GM19328 (cell line): ENCODE measurements around the gene FANCD2.
"Not testable (repeated sequence)": the region's sequence is repeated elsewhere in the genome, so short reads cannot be mapped to it uniquely, and the experiment has no call there.

ENCODE experiments used
- ATAC-seq: cut with Tn5 transposase; IDR thresholded peaks from one replicate; pipeline ENCODE4 v1.9.1; 2021; ENCODE audit warnings: mild to moderate bottlenecking, moderate library complexity; ENCODE audit not compliant: unreplicated experiment

FANCD2 gene

GRCh38 chr3:10012106-10012505, 14.1 kb upstream of the FANCD2 start:
- ATAC-seq = no peak

DNA sequence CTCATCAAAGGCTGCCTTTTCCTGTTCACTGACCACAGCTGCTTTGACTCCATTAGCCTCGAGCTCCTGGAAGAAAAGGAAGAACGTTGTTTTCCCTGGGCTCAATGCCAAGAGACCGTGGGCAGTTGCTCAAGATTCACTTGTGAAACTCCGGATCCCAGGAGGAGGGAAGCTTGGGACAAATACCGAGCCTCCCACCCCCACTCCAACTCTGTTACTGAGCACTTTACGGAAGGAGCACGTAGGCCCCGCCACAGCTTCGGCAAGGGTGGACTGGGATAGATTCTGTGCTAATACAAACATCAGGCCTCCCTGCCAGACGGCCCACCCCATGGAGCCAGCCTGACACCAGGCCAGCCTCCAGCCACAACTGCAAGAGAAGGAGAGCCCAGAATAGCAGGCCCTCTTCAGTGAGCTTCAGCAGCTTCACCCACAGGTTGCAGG, 10.8 kb upstream of the FANCD2 start:
- no peak for ATAC-seq

GRCh38 chr3:10017636-10018292, 8.5 kb upstream of the FANCD2 start:
- ATAC-seq = no peak

GRCh38 chr3:10018806-10019205, 7.4 kb upstream of the FANCD2 start:
- ATAC-seq = not testable (repeated sequence)

DNA sequence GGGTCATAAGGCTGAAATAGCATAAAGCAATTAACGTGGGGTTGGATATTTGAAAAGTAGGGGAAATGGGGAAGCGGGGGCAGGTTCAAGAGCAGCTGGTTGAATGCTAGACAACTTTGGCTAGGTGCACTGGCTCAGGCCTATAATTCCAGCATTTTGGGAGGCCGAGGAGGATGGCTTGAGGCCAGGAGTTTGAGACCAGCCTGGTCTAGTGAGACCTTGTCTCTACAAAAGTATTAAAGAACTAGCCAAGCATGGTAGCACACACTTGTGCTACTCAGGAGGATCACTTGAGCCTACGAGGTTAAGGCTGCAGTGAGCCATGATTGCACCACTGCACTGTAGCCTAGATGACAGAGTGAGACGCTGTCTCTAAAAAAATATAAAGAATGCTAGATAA, 6.9 kb upstream of the FANCD2 start:
- no peak for ATAC-seq

DNA sequence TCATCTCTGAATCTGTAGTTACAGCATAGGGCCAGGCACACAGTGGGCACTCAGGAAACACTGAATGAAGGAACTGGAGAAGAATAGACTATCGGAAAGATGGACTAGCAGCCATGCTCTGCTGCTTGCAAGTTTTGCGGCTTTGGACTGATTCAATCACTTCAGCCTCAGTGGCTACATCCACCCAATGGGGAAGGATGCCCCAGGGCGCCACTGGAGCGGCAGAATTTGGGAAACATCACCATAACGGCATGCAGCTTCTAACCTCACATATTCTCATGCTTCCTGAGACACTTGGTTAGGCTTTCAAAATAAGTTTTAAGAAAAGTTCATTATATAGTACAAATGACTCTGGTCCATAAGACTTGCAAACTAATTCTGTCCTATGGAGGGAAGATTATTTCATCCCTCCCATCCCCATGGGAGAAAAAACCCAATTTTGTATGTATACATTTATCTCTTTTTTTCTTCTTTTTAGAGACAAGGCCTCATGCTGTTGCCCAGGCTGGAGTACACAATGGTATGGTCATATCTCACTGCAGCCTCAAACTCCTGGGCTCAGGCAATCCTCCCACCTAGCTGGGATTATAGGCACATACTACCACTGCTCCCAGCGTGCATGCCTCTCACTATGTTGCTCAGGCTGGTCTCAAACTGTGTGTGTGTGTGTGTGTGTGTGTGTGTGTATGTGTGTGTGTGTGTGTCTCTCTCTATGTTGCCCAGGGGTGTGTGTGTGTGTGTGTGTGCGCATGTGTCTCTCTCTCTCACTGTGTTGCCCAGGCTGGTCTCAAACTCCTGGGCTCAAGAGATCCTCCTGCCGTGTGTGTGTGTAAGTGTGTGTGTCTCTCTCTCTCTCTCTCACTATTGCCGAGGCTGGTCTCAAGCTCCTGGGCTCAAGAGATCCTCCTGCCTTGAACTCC, 4.1 kb upstream of the FANCD2 start:
- ATAC-seq = no peak

DNA sequence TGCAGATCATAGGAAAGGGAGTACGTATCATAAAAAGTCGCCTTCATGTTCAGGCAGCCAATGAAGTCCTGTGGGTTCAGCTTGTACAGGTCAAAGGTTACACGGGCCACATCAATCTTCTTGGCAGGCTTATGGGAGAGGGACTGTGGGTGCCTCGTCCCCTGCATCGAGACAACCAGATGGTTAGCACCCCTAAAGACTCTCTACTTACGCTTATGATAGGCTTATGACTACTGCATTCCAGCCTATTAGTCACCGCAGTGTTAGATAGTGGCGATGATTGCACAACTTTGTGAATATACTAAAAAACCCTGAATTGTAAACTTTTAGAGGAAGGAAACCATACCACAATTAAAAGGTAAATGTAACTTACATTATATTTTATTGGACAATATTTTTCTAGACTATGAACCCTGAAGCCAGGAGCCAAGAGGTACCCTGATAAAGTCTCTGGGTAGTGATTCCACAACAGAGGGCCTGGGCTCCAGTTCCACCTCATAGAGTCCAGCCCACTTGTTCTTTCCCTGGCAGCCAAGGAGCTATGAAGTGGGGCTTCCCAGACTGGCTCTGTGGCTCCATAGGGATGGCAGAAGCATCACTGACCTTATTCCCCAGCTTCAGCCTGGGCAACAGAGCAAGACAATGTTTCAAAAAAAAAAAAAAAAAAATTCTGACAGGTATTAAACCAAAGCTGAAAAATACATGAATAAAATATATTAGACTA, 2.5 kb upstream of the FANCD2 start:
- ATAC-seq = no peak

DNA sequence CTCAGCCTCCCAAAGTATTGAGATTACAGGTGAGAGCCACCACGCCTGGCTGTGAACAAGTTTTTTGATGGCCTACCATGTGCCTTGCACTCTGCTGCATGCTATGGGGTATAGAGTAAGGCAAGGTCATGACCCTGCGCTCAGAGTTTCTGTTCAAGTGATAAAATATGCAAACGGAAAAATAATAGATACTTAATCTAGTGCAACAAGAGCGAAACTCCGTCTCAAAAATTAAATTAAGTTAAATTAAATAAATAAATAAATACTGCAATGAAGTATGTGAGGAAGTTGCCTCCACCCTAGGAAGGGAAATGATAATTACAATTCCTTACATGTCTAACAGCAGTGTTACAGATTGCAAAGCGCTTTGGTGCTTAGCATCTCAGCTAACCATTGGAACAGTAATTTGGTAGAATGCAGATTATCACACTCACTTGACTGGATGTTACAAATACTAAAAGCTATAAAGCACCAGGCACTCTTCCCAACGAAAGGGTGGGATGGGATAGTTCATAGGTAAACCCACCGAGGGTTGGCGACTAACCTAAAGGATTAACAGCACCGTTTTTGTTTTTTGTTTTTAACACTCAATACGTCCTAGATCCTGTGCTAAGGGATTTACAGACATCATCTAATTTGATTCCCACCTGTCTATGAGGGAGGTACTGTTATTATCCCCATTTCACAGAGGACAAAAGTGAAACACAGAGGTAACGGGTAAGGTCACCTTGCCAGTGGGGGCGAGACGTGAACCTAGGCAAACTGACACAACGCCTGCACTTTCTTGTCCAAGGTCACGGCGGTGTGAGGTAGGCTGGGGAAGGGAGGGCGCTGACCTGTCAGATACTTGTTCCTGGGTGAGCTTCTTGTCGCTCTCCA, 793 bp upstream of the FANCD2 start:
- ATAC-seq = no peak

- ATAC-seq = no peak
Measured at GRCh38 chr3:10041034-10041433, 14.8 kb downstream of the FANCD2 start.

- ATAC-seq = no peak
Measured at GRCh38 chr3:10047876-10048275, 21.6 kb downstream of the FANCD2 start.

DNA sequence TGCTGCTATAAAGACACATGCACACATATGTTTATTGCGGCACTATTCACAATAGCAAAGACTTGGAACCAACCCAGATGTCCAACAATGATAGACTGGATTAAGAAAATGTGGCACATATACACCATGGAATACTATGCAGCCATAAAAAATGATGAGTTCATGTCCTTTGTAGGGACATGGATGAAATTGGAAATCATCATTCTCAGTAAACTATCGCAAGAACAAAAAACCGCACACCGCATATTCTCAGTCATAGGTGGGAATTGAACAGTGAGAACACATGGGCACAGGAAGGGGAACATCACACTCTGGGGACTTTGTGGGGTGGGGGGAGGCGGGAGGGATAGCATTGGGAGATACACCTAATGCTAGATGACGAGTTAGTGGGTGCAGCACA, 26.8 kb downstream of the FANCD2 start:
- not testable (repeated sequence) for ATAC-seq

- no peak for ATAC-seq
Measured at GRCh38 chr3:10055097-10055496, 28.9 kb downstream of the FANCD2 start.

DNA sequence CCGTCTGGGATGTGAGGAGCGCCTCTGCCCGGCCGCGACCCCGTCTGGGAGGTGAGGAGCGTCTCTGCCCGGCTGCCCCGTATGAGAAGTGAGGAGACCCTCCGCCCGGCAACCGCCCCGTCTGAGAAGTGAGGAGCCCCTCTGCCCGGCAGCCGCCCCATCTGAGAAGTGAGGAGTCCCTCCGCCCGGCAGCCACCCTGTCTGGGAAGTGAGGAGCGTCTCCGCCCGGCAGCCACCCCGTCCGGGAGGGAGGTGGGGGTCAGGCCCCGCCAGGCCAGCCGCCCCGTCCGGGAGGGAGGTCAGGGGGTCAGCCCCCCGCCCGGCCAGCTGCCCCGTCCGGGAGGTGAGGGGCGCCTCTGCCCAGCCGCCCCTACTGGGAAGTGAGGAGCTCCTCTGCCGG, 43.8 kb downstream of the FANCD2 start:
- not testable (repeated sequence) for ATAC-seq

DNA sequence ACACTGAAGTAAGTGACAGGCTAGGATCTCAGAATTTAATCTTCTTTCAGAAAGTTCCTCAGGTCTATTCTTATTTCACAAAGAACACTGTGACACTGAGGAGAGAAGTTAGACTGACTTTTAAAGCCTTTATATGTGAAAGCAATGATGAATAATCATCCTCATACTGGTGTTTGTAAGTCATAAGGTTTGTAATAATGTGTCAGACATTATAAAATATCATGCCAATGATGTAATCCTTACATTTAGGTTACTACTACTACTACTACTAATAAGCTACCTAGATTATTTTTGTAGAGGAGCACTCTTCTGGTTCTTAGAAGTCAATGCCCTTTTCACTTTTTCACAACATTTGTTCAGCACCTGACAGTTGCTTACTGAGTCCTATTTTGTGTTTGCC, 48.4 kb downstream of the FANCD2 start:
- ATAC-seq = no peak

- no peak for ATAC-seq
Measured at GRCh38 chr3:10081871-10082270, 55.6 kb downstream of the FANCD2 start.

DNA sequence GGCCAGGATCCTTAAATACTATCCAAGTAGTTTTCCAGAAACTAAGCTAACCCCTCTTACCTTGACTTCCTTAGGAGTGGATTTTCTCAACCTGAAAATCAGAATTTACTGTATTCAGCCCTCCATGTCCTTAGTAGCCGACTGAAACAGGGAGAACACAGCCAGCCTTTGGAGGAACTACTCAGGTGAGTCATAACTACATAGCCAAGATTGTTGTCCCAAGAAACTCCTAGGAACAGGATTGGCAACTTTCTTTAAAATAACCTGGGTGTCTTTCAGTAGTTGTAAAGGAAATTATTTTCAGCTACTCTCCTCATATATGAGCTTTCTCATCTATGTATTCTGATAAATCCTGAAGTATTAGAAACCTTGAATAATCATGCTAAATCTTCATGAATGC, 59.5 kb downstream of the FANCD2 start:
- ATAC-seq = no peak

GRCh38 chr3:10088256-10088655, 62.0 kb downstream of the FANCD2 start:
- ATAC-seq = no peak

DNA sequence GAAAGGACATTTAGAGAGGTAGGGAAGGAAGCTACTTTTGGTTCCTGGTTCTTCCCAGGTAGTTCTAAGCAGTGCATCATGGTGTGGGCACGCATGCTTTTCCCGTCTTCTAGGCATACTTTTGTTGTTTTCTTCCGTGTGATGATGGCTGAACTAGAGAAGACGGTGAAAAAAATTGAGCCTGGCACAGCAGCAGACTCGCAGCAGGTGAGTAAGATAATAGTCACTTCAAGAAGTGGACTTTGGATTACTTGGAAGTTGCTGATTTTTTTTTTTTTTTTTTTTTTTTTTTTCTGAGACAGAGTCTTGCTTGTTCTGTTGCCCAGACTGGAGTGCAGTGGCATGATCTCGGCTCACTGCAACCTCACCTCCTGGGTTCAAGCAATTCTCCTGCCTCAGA, 63.9 kb downstream of the FANCD2 start:
- no peak for ATAC-seq

DNA sequence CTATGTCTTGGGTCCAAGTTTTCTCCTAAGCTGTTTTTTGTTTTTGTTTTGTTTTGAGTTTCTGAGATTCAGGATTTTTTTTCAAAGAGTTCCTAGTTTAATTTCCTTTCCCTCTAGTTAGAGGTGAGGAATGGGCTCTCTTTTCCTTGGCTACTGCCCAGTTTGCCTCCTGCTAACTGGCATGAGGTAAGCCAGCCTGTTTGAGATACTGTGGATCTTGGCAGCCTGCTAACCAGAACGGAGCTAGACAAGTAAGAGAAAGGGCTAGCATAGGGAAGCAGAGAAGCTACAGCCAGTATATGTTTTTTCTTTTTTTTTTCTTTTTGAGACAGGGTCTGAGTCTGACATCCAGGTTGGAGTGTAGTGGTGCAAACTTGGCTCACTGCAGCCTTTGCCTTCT, 64.5 kb downstream of the FANCD2 start:
- ATAC-seq = not testable (repeated sequence)

GRCh38 chr3:10091387-10091786, 65.2 kb downstream of the FANCD2 start:
- not testable (repeated sequence) for ATAC-seq

DNA sequence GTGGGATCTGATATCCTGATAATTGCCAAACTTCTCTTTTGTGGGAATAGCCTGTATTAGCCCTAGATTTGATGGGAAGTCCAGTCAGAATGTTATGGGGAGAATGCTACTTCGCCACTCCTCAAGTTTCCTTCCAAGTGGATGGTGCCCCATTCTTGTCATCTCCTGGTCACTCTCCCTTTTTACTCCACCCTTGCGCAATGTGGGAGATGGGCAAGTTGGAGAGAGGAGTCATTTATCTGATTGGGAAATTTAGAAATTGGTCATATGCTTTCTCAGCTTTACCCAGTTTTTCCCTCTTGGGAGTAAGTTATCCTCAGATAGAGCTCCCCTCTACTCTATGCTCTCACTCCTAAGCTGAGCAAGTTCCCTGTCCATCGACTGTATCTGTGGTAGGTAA, 67.4 kb downstream of the FANCD2 start:
- no peak for ATAC-seq
